Gastrocnemius medialis (tissue), 4 donors: ENCODE data around the gene VSX1.

Experiments
- POLR2A ChIP-seq, 2 donors: fragments of 450-650 bp; IDR thresholded peaks; one replicate each; pipeline ENCODE4 v1.6.1; 2017; ENCODE audit warnings: antibody characterized with exemption in 2 of 2, mild to moderate bottlenecking in 2 of 2, moderate library complexity in 2 of 2
- TF ChIP-seq, protein P1 (sequence below), 5 experiments: fragments of 450-650 bp in 3 of 5; fragments of 200-600 bp in 2 of 5; sonication (generic) in 2 of 5; IDR thresholded peaks in 4 of 5; conservative IDR thresholded peaks in 1 of 5; 1 replicate in 4 of 5; 2 replicates in 1 of 5; pipeline ENCODE4 v1.5.1; 2016 to 2019; ENCODE audit warnings: antibody characterized with exemption in 5 of 5, mild to moderate bottlenecking in 3 of 5, moderate library complexity in 3 of 5

DNA sequence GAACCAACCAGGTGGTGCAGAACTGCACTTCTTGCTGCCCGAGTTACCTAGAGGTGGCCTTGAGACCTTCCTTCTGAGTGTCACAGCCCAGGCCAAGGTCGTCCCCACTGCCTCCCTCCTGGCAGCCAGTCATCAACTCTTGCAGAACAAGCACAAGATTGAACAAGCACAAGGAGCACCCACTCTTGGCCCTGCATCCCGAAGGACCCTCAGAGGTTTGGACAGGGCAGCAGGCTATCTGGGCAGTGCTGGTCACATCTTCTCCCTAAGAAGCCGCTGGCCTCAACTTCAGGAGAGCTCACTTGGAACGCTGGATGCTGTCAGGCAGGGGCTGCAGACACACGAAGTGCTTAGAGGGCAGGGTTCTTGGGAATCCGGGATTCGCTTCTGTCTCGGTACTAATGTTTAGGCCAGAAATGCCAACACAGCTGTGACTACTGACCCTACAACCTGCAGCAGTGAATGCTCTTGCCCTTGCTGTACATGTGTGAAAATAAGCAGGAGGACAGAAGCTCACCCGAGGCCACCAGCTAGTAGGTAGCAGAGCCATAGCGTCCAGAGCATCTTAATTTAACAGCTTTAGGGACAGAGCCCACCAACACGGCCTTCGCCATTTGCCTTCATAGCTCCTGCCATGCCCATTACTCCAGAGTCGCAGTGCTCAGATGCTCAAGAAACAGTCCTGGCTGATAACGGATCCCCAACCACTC, 20.0 kb downstream of the VSX1 start:
- TF ChIP-seq, protein P1, sequence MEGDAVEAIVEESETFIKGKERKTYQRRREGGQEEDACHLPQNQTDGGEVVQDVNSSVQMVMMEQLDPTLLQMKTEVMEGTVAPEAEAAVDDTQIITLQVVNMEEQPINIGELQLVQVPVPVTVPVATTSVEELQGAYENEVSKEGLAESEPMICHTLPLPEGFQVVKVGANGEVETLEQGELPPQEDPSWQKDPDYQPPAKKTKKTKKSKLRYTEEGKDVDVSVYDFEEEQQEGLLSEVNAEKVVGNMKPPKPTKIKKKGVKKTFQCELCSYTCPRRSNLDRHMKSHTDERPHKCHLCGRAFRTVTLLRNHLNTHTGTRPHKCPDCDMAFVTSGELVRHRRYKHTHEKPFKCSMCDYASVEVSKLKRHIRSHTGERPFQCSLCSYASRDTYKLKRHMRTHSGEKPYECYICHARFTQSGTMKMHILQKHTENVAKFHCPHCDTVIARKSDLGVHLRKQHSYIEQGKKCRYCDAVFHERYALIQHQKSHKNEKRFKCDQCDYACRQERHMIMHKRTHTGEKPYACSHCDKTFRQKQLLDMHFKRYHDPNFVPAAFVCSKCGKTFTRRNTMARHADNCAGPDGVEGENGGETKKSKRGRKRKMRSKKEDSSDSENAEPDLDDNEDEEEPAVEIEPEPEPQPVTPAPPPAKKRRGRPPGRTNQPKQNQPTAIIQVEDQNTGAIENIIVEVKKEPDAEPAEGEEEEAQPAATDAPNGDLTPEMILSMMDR (IDR thresholded peaks at IDR 0.05 in 4 of 5, conservative IDR thresholded peaks at IDR 0.05 in 1 of 5), result no peak
- TF ChIP-seq POLR2A (IDR thresholded peaks at IDR 0.05), result no peak
